Measurements from ENCODE around the gene GPR149. TPM values are rescaled to one million over a fixed set of nuclear protein-coding genes. Genes with fewer than 3 reads are reported as not detected.

The GPR149 gene
- total and polyA plus RNA-seq, 4 donors, result not detected

- no peaks in the 10 kb centered on the region for H3K4me1 ChIP-seq (ENCODE audit: control insufficient read depth in 5 of 5, insufficient read depth in 5 of 5, low read length in 5 of 5)
- peak; percentile 19 for TF ChIP-seq CTCF (IDR thresholded peaks at IDR 0.05; ENCODE audit: control extremely low read depth, extremely low read depth)
- DNase-seq (peak in 2 of 3 donors; percentile 52 to 58), ATAC-seq (ENCODE audit: insufficient read depth, low FRiP score) (no peak)
- no peak overlapping the region for H3K27ac ChIP-seq (ENCODE audit: low read depth in 1 of 2, low read length in 1 of 2)
- H3K4me3 ChIP-seq, result no peak overlapping the region
- 11 to 23% methylated on average over 3 of the region's 3 CpGs for WGBS, 2 donors
- no peaks in the 10 kb centered on the region for H3K9me3 ChIP-seq (ENCODE audit: control insufficient read depth in 4 of 4, insufficient read depth in 3 of 4, low read length in 3 of 4)
- no peak overlapping the region for H3K9ac ChIP-seq (ENCODE audit: insufficient read depth in 1 of 2, low read length in 2 of 2)
- no peaks in the 10 kb centered on the region for H3K27me3 ChIP-seq (ENCODE audit: control insufficient read depth in 3 of 3, insufficient read depth in 3 of 3, low read length in 2 of 3)
- H3K36me3 ChIP-seq (ENCODE audit: control insufficient read depth in 4 of 4, insufficient read depth in 4 of 4, low read length in 4 of 4), result no peaks in the 10 kb centered on the region
These were observed 95.0 kb downstream of the GPR149 start for GRCh38 chr3:154334973-154335420.

- Histone ChIP-seq H3K27ac (ENCODE audit: low read depth in 1 of 2, low read length in 1 of 2) (no peak overlapping the region), H3K36me3 (ENCODE audit: control insufficient read depth in 4 of 4, insufficient read depth in 4 of 4, low read length in 4 of 4) (no peaks in the 10 kb centered on the region), H3K9ac (ENCODE audit: insufficient read depth in 1 of 2, low read length in 2 of 2) (no peak overlapping the region), H3K4me1 (ENCODE audit: control insufficient read depth in 5 of 5, insufficient read depth in 5 of 5, low read length in 5 of 5) (peaks cover 0 to 6% (median 0%) of the 10 kb centered on the region in 5 donors), H3K4me3 (no peak overlapping the region), H3K9me3 (ENCODE audit: control insufficient read depth in 4 of 4, insufficient read depth in 3 of 4, low read length in 3 of 4) (peaks cover 0 to 3% (median under 1%) of the 10 kb centered on the region in 4 donors), H3K27me3 (ENCODE audit: control insufficient read depth in 3 of 3, insufficient read depth in 3 of 3, low read length in 2 of 3) (no peaks in the 10 kb centered on the region)
- no peak for TF ChIP-seq CTCF (IDR thresholded peaks at IDR 0.05; ENCODE audit: control extremely low read depth, extremely low read depth)
- ATAC-seq (ENCODE audit: insufficient read depth, low FRiP score) (no peak), DNase-seq (no peak)
These were observed 102.1 kb downstream of the GPR149 start for GRCh38 chr3:154327871-154328270.

GRCh38 chr3:154324919-154325318 lies 105.1 kb downstream of the GPR149 start:
- WGBS, 2 donors, result 65 to 90% methylated on average over 3 of the region's 3 CpGs
- ATAC-seq (ENCODE audit: insufficient read depth, low FRiP score), result no peak
- peaks cover 0 to 3% (median 1%) of the 10 kb centered on the region in 4 donors for H3K36me3 ChIP-seq (ENCODE audit: control insufficient read depth in 4 of 4, insufficient read depth in 4 of 4, low read length in 4 of 4)

More at GRCh38 chr3:154324919-154325318, 105.1 kb downstream of the GPR149 start:
- TF ChIP-seq CTCF (IDR thresholded peaks at IDR 0.05; ENCODE audit: control extremely low read depth, extremely low read depth), result no peak
- no peak for DNase-seq
- H3K4me1 ChIP-seq (ENCODE audit: control insufficient read depth in 5 of 5, insufficient read depth in 5 of 5, low read length in 5 of 5), result peaks cover 0 to 33% (median 6%) of the 10 kb centered on the region in 5 donors
- peaks cover 0 to 3% (median under 1%) of the 10 kb centered on the region in 4 donors for H3K9me3 ChIP-seq (ENCODE audit: control insufficient read depth in 4 of 4, insufficient read depth in 3 of 4, low read length in 3 of 4)
- H3K9ac ChIP-seq (ENCODE audit: insufficient read depth in 1 of 2, low read length in 2 of 2), result peak overlapping the region in 1 of 2 donors; percentile 88
- no peak overlapping the region for H3K4me3 ChIP-seq
- no peaks in the 10 kb centered on the region for H3K27me3 ChIP-seq (ENCODE audit: control insufficient read depth in 3 of 3, insufficient read depth in 3 of 3, low read length in 2 of 3)
- H3K27ac ChIP-seq (ENCODE audit: low read depth in 1 of 2, low read length in 1 of 2), result peak overlapping the region in 1 of 2 donors; percentile 77

Data from lung (tissue), 12 donors.